Small intestine (tissue), 7 donors: ENCODE results near the gene RAD23B. TPM values are rescaled to one million over a fixed set of nuclear protein-coding genes. Genes with fewer than 3 reads are reported as not detected.

Source experiments
- DNase-seq, 2 donors: peaks; one replicate each; pipeline versions ENCODE4 v3.0.0 to v3.0.0-alpha.2; 2013
- FAIRE-seq: peaks from 2 replicates; lab custom pipeline; 2012; peaks lifted over from hg19 to GRCh38; lab: Jason Lieb, UNC
- H3K27ac ChIP-seq, 3 donors: one replicate each; pipeline ENCODE4 v1.5.1; 2013; ENCODE audit warnings: low read length in 2 of 3, mild to moderate bottlenecking in 2 of 3, control low read depth in 1 of 3, inconsistent platforms in 1 of 3, low read depth in 1 of 3, moderate library complexity in 1 of 3
- H3K27me3 ChIP-seq, 3 donors: one replicate each; pipeline ENCODE4 v1.6.1; 2013; ENCODE audit warnings: low read length in 3 of 3, inconsistent platforms in 1 of 3; ENCODE audit not compliant: control insufficient read depth in 3 of 3, insufficient read depth in 3 of 3
- H3K36me3 ChIP-seq, 3 donors: one replicate each; pipeline ENCODE4 v1.6.1; 2013; ENCODE audit warnings: low read length in 3 of 3, inconsistent platforms in 1 of 3, low read depth in 1 of 3, mild to moderate bottlenecking in 1 of 3, moderate library complexity in 1 of 3; ENCODE audit not compliant: control insufficient read depth in 3 of 3, insufficient read depth in 2 of 3
- H3K4me1 ChIP-seq, 3 donors: one replicate each; pipeline ENCODE4 v1.6.1; 2013; ENCODE audit warnings: low read length in 2 of 3, inconsistent platforms in 1 of 3, low read depth in 1 of 3, mild to moderate bottlenecking in 1 of 3, moderate library complexity in 1 of 3; ENCODE audit not compliant: control insufficient read depth in 3 of 3, insufficient read depth in 2 of 3
- H3K4me3 ChIP-seq, 3 donors: one replicate each; pipeline ENCODE4 v1.5.1; 2013; ENCODE audit warnings: low read length in 3 of 3, control low read depth in 1 of 3, inconsistent platforms in 1 of 3, low read depth in 1 of 3, mild to moderate bottlenecking in 1 of 3, moderate library complexity in 1 of 3
- H3K9me3 ChIP-seq, 2 donors: one replicate each; pipeline ENCODE4 v1.6.1; 2013; ENCODE audit warnings: low read depth in 1 of 2, low read length in 1 of 2; ENCODE audit not compliant: control insufficient read depth in 2 of 2, insufficient read depth in 1 of 2
- WGBS, 3 donors: extraction: QIAGEN DNeasy Blood & Tissue Kit; methylation state at CpG; one replicate each; pipeline ENCODE4 v1.1.7; 2013; 5-methylcytosine and 5-hydroxymethylcytosine counted together
- polyA plus RNA-seq, 4 donors: library from polyadenylated mRNA; stranded (reverse) in 3 of 4; unstranded in 1 of 4; fragments of 200-250 nt in 3 of 4; fragments of 120-200 nt in 1 of 4; gene quantifications; one replicate each; pipeline versions ENCODE4 v1.2.1 to v1.2.3, GENCODE V29; 2013
- donor health status: healthy with polysubstance abuse.
- donor health status: control.
- donor health status: control.
- donor health status: Bipolar disorder and iron deficiency.
- donor health status: healthy.

Gene RAD23B
- polyA plus RNA-seq, 4 donors, result 49.4 to 91.2 (median 56.8) TPM

DNA sequence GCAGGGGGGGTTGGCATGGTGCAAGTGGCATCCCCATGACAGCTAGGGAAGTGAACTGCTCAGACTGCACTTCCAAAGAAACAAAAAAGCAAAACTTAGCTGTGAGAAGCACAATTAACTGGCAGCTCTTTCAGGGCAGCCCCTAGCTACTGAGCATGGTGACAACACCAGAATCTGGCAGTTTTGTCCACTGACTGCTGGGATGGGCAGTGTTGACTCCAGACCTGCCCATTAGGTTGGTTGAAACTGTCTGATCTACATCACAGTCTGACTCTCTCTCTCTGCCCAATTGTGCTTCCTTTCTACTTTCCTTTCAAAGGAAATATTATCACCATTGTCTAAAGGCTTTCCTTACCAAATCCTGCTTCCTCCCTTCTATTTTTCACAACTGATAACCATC lies 12.5 kb upstream of the RAD23B start:
- Histone ChIP-seq H3K4me3 (no peak overlapping the region), H3K9me3 (no peaks in the 10 kb centered on the region), H3K27me3 (no peaks in the 10 kb centered on the region), H3K27ac (no peak overlapping the region), H3K36me3 (no peaks in the 10 kb centered on the region), H3K4me1 (peaks cover 0 to 3% (median 0%) of the 10 kb centered on the region in 3 donors)
- FAIRE-seq, result no peak
- DNase-seq, result no peak

DNA sequence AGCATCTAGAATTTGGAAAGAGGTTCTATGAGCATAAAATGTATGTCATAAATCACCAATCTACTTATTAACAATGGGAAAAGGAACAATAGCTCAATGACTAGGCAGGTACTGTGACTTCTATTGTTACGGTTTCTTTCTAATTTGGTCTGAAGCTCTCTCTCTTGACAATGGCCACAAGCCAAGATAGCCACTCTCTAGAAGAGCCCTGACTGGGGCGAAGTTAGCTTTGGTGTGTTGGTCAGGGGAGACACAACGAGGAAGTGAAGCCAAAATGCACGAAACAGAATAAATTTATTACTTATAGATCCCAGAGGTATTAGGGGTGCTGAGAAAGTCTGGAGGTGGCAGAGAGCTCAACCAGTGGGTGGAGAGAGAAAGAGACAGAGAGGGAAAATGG lies 9.4 kb upstream of the RAD23B start:
- H3K27me3 ChIP-seq, result no peaks in the 10 kb centered on the region
- FAIRE-seq (no peak), DNase-seq (no peak)
- no peak overlapping the region for H3K4me3 ChIP-seq
- no peaks in the 10 kb centered on the region for H3K9me3 ChIP-seq
- no peaks in the 10 kb centered on the region for H3K36me3 ChIP-seq
- H3K4me1 ChIP-seq, result peaks cover 0 to 3% (median 0%) of the 10 kb centered on the region in 3 donors
- H3K27ac ChIP-seq, result no peak overlapping the region
- 69 to 78% (median 74%) methylated on average over 4 of the region's 4 CpGs for WGBS, 3 donors

DNA sequence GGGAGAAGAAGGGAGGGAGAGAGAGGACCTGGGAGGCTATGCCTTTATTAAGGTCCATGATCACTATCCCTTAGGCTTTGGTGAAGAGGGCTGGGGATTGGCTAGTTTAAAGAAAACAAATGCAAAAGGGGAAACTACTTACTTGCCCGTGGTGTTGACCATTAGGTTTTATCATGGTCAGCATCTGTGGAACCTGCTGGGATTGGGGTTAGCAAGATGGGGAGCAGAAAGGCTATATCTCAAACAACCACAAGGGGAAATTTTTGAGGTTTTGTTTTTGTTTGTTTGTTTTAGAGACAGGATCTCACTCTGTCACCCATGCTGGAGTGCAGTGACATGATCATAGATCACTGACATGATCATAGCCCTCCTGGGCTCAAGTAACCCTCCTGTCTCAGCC lies 9.0 kb upstream of the RAD23B start:
- Histone ChIP-seq H3K9me3 (no peaks in the 10 kb centered on the region), H3K36me3 (no peaks in the 10 kb centered on the region), H3K27ac (no peak overlapping the region), H3K27me3 (no peaks in the 10 kb centered on the region), H3K4me1 (peaks cover 0 to 3% (median 0%) of the 10 kb centered on the region in 3 donors), H3K4me3 (no peak overlapping the region)
- FAIRE-seq, result no peak
- 39 to 47% (median 41%) methylated on average over 1 of the region's 1 CpG for WGBS, 3 donors
- DNase-seq, result no peak

DNA sequence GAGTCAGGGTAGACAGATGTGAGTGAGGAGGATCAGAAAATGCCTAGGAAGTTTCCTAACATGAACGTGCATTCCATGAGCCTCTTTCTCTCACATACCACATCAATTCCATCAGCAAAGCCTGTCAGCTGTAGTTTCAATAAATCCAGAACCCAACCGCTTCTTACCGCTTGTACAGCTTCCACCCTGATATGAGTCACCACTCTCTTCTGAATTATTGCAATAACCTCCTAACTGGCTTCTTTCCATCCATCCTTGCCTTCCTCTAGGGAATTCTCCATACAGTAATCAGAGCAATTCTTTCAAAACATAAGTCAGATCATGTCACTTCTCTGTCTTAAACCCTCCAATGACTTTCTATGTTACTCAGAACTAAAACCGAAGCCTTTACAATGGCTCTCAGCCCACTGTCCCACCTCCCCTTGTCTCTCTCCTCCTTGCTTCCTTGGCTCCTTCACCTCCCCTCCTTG lies 8.1 kb upstream of the RAD23B start:
- no peaks in the 10 kb centered on the region for H3K27me3 ChIP-seq
- H3K4me1 ChIP-seq, result no peaks in the 10 kb centered on the region
- H3K36me3 ChIP-seq, result no peaks in the 10 kb centered on the region
- no peak overlapping the region for H3K4me3 ChIP-seq
- 55 to 64% (median 61%) methylated on average over 4 of the region's 4 CpGs for WGBS, 3 donors
- no peaks in the 10 kb centered on the region for H3K9me3 ChIP-seq
- FAIRE-seq (no peak), DNase-seq (no peak)
- no peak overlapping the region for H3K27ac ChIP-seq

DNA sequence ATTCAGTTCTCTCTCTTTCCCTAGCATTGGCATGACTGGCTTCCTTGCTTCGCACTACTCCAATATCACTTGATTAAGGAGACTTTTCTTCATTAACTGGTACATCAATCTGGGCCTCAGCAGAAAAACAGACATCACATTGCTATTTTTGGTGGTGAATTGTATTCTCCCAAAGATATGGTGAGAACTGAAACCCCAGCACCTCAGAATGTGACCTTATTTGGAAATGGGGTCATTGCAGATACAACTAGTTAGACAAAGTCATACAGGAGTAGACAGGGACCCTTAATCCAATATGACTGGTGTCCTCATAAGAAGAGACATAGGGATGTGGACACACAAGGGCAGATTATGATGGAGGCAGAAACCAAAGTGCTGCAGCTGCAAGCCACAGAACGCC lies 7.5 kb upstream of the RAD23B start:
- no peak overlapping the region for H3K4me3 ChIP-seq
- no peak for FAIRE-seq
- H3K4me1 ChIP-seq, result peaks cover 0 to under 1% (median 0%) of the 10 kb centered on the region in 3 donors
- WGBS, 3 donors, result 94 to 96% (median 94%) methylated on average over 2 of the region's 2 CpGs
- H3K9me3 ChIP-seq, result no peaks in the 10 kb centered on the region
- H3K27ac ChIP-seq, result no peak overlapping the region
- DNase-seq, result no peak
- no peaks in the 10 kb centered on the region for H3K36me3 ChIP-seq
- no peaks in the 10 kb centered on the region for H3K27me3 ChIP-seq

DNA sequence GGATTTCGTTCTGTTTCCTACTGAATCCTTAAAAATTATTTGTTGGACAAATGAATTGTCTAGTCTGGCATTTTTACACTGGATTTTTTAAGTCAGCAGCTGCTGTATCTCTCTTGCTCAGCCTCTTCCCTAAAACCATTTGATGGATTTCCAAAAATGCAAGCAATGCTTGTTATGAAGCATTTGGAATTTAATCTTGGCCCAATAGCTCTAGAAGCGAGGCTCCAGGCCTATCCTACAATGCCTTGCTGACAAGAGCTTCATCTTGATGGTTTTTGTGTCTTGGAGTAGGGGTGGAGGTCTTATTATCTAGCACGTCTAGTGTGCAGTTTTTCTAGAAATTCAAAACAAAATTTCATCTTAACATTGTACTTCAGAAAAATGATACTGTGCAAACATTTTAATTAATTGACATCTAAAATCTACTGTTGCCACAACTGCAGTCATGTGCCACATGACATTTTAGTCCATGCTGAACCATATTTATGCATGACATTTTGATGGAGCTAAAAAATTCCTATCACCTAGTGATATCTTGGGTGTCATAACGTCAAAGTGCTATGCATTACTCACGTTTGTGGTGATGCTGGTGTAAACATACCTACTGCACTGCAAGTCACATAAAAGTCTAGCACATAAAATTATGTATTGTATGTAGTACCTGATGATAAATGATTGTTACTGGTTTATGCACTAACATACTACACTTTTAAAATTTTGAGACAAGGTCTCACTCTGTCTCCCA lies 5.9 kb upstream of the RAD23B start:
- FAIRE-seq, result no peak
- Histone ChIP-seq H3K27me3 (no peaks in the 10 kb centered on the region), H3K4me3 (no peak overlapping the region), H3K9me3 (no peaks in the 10 kb centered on the region), H3K4me1 (peaks cover 0 to 15% (median 3%) of the 10 kb centered on the region in 3 donors), H3K27ac (no peak overlapping the region), H3K36me3 (no peaks in the 10 kb centered on the region)
- 64 to 77% (median 75%) methylated on average over 5 of the region's 5 CpGs for WGBS, 3 donors
- DNase-seq, result no peak

DNA sequence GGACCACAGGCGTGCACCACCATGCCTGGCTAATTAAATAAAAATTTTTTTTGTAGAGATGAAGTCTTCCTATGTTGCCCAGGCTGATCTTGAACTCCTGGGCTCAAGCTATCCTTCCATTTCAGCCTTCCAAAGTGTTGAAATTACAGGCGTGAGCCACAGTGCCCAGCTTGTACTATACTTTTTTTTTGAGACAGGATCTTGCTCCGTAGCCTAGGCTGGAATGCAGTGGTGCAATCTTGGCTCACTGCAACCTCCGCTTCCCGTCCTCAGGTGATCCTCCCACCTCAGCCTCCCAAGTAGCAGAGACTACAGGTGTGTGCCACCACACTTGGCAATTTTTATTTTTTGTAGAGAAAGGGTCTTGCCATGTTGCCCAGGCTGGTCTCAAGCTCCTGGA lies 5.3 kb upstream of the RAD23B start:
- Histone ChIP-seq H3K4me1 (peaks cover 0 to 17% (median 3%) of the 10 kb centered on the region in 3 donors), H3K27me3 (no peaks in the 10 kb centered on the region), H3K9me3 (no peaks in the 10 kb centered on the region), H3K36me3 (no peaks in the 10 kb centered on the region), H3K4me3 (no peak overlapping the region), H3K27ac (no peak overlapping the region)
- WGBS, 3 donors, result 92 to 97% (median 92%) methylated on average over 5 of the region's 5 CpGs
- DNase-seq (no peak), FAIRE-seq (no peak)

DNA sequence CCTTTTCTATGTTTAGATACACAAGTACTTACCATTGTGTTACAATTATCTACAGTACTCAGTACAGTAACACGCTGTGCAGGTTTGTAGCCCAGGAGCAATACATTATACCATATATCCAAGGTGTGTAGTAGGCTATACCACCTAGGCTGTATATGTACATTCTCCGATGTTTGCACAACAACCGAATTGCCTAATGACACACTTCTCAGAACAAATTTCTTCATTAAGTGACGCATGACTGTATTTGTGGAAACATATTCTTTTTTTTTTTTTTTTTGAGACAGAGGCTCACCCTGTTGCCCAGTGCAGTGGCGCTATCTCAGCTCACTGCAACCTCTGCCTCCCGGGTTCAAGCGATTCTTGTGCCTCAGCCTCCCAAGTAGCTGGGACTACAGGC lies 4.0 kb upstream of the RAD23B start:
- FAIRE-seq (no peak), DNase-seq (no peak)
- H3K27me3 ChIP-seq, result no peaks in the 10 kb centered on the region
- 93 to 98% (median 97%) methylated on average over 7 of the region's 7 CpGs for WGBS, 3 donors
- H3K4me3 ChIP-seq, result no peak overlapping the region
- H3K36me3 ChIP-seq, result no peaks in the 10 kb centered on the region
- H3K9me3 ChIP-seq, result no peaks in the 10 kb centered on the region
- no peak overlapping the region for H3K27ac ChIP-seq
- peaks cover 0 to 17% (median 3%) of the 10 kb centered on the region in 3 donors for H3K4me1 ChIP-seq
